Endothelial cell of umbilical vein (primary cell): Measurements from ENCODE around the gene MUC2. TPM values are rescaled to one million over a fixed set of nuclear protein-coding genes. Genes with fewer than 3 reads are reported as not detected.

ENCODE experiments used
- BruUV-seq: library from RNA; stranded (reverse); fragments of 400-500 nt; replicated peaks from 2 replicates; lab custom pipeline; 2021; lab: Mats Ljungman, UMichigan
- CTCF ChIA-PET: fragments of 300-600, 350-600 bp; sonication (Branson Sonifier 250); formaldehyde crosslinking; loops from one replicate; lab custom pipeline; 2021; ENCODE audit warnings: antibody characterized with exemption, inconsistent platforms; lab: Charles Lee
- POLR2A ChIA-PET: fragments of 300-600, 350-600 bp; sonication (Branson Sonifier 250); formaldehyde crosslinking; loops from one replicate; lab custom pipeline; 2021; ENCODE audit warnings: antibody characterized with exemption, inconsistent platforms; lab: Charles Lee
- DNase-seq: peaks from one replicate; pipeline ENCODE4 v3.0.0-alpha.2; 2011; ENCODE audit warnings: low read depth, low spot score
- FAIRE-seq: peaks from 2 replicates; lab custom pipeline; 2011; peaks lifted over from hg19 to GRCh38; lab: Jason Lieb, UNC
- H2AFZ ChIP-seq: 2 replicates; pipeline ENCODE4 v1.6.0; 2012; ENCODE audit warnings: low read depth, low read length, control low read depth, inconsistent platforms
- H3K27ac ChIP-seq: 2 replicates; pipeline ENCODE4 v1.5.1; 2011; ENCODE audit warnings: low read depth, mild to moderate bottlenecking, control low read depth, low read length, moderate library complexity; ENCODE audit not compliant: insufficient read depth
- H3K27me3 ChIP-seq, 2 experiments: 2 replicates each; pipeline versions ENCODE4 v1.6.0 to v1.6.1; 2011; ENCODE audit warnings: low read length in 2 of 2, mixed read lengths in 1 of 2; ENCODE audit not compliant: control insufficient read depth in 2 of 2, insufficient read depth in 2 of 2
- H3K36me3 ChIP-seq, 2 experiments: 2 replicates in 1 of 2; 3 replicates in 1 of 2; pipeline ENCODE4 v1.5.1; 2011; ENCODE audit warnings: low read length in 2 of 2, mild to moderate bottlenecking in 1 of 2, moderate library complexity in 1 of 2; ENCODE audit not compliant: control insufficient read depth in 2 of 2, insufficient read depth in 2 of 2; ENCODE audit errors: extremely low read depth in 1 of 2
- H3K4me1 ChIP-seq: 3 replicates; pipeline ENCODE4 v1.5.1; 2011; ENCODE audit warnings: mild to moderate bottlenecking, low read length; ENCODE audit not compliant: control insufficient read depth, insufficient read depth; ENCODE audit errors: extremely low read depth
- H3K4me2 ChIP-seq: 2 replicates; pipeline ENCODE4 v1.6.1; 2011; ENCODE audit warnings: low read length, control low read depth, mixed read lengths; ENCODE audit not compliant: insufficient read depth
- H3K4me3 ChIP-seq, 3 experiments: fragments of 200-600 bp in 1 of 3; sonication (generic), shearing (Covaris generic) in 1 of 3; replicated peaks in 1 of 3; 2 replicates each; pipeline ENCODE4 v1.5.1; 2011 to 2016; ENCODE audit warnings: control low read depth in 3 of 3, low read length in 3 of 3, mild to moderate bottlenecking in 2 of 3, inconsistent platforms in 1 of 3, low read depth in 1 of 3, moderate library complexity in 1 of 3; ENCODE audit not compliant: insufficient read depth in 1 of 3
- H3K79me2 ChIP-seq: 2 replicates; pipeline ENCODE4 v1.6.0; 2012; ENCODE audit warnings: low read length, inconsistent platforms; ENCODE audit not compliant: control insufficient read depth, insufficient read depth
- H3K9ac ChIP-seq: replicated peaks from 2 replicates; pipeline ENCODE3; 2011; ENCODE audit warnings: low read length, control low read depth; ENCODE audit not compliant: insufficient read depth; ENCODE audit errors: extremely low read depth
- H3K9me1 ChIP-seq: replicated peaks from 3 replicates; pipeline ENCODE4 v1.6.0; 2011; ENCODE audit warnings: mild to moderate bottlenecking, low read length; ENCODE audit not compliant: control insufficient read depth, insufficient read depth; ENCODE audit errors: extremely low read depth
- H3K9me3 ChIP-seq: replicated peaks from 2 replicates; pipeline ENCODE4 v1.5.1; 2012; ENCODE audit warnings: low read length, inconsistent platforms; ENCODE audit not compliant: control insufficient read depth, insufficient read depth
- H4K20me1 ChIP-seq: replicated peaks from 2 replicates; pipeline ENCODE3; 2011; ENCODE audit warnings: mild to moderate bottlenecking, low read length; ENCODE audit not compliant: control insufficient read depth, insufficient read depth; ENCODE audit errors: extremely low read depth
- EZH2 ChIP-seq: IDR thresholded peaks from 2 replicates; pipeline ENCODE4 v1.6.1; 2012; ENCODE audit warnings: borderline replicate concordance, low read depth, mild to moderate bottlenecking, moderate library complexity, low read length, inconsistent platforms; ENCODE audit not compliant: severe bottlenecking
- FOS ChIP-seq: IDR thresholded peaks from 2 replicates; pipeline ENCODE4 v1.6.1; 2011; ENCODE audit warnings: mild to moderate bottlenecking, low read length, moderate library complexity, borderline replicate concordance; ENCODE audit not compliant: insufficient read depth
- GATA2 ChIP-seq: IDR thresholded peaks from 2 replicates; pipeline ENCODE4 v1.7.0; 2011; ENCODE audit warnings: low read depth, mild to moderate bottlenecking, moderate library complexity, mixed read lengths, low read length; ENCODE audit not compliant: insufficient read length, insufficient read depth
- JUN ChIP-seq: IDR thresholded peaks from 2 replicates; pipeline ENCODE4 v1.6.1; 2011; ENCODE audit warnings: borderline replicate concordance, low read depth; ENCODE audit not compliant: insufficient read length, insufficient read depth
- MYC ChIP-seq: IDR thresholded peaks from one replicate; pipeline ENCODE4 v1.6.1; 2011; ENCODE audit warnings: mild to moderate bottlenecking, low read depth, low read length
- POLR2A ChIP-seq: IDR thresholded peaks from 2 replicates; pipeline ENCODE4 v1.6.1; 2012; ENCODE audit warnings: low read depth, mild to moderate bottlenecking, control low read depth, low read length
- POLR2AphosphoS5 ChIP-seq: IDR thresholded peaks from 2 replicates; pipeline ENCODE4 v1.6.1; 2012; ENCODE audit warnings: low read depth, mild to moderate bottlenecking, control low read depth, low read length, moderate library complexity; ENCODE audit not compliant: insufficient read depth
- dilution Hi-C: fragments of 300-500 bp; cut with MboI; formaldehyde crosslinking; loops from one replicate; pipeline ENCODE4 v1.15.0; 2019; ENCODE audit warnings: low sequenced_read_pairs; ENCODE audit not compliant: extremely low pct_ligation_motif_present
- intact Hi-C: fragments of 100-400 bp; cut with micrococcal nuclease; formaldehyde crosslinking; loops from one replicate; pipeline ENCODE4 v1.10.0; 2022
- polyA plus RNA-seq, 4 experiments: library from polyadenylated mRNA; depleted of rRNA in 3 of 4; stranded (reverse) in 3 of 4; unstranded in 1 of 4; fragments of >200 nt; gene quantifications; 2 replicates each; pipeline versions ENCODE4 v1.2.1 to v1.2.3, GENCODE V29; 2011 to 2012; ENCODE audit warnings: missing spikeins in 1 of 4
- total RNA-seq: library from RNA; stranded (reverse); gene quantifications from 2 replicates; pipeline ENCODE4 v1.2.3, GENCODE V29; 2021
- TF ChIP-seq, protein P1 (sequence below): IDR thresholded peaks from 2 replicates; pipeline ENCODE4 v1.6.1; 2011; ENCODE audit not compliant: insufficient read depth, insufficient read length
- TF ChIP-seq, protein P2 (sequence below), 2 donors: IDR thresholded peaks; 1 replicate in 1 of 2; 2 replicates in 1 of 2; pipeline ENCODE4 v1.5.1; 2011; ENCODE audit warnings: low read length in 2 of 2, mild to moderate bottlenecking in 2 of 2, moderate library complexity in 2 of 2, control low read depth in 1 of 2, inconsistent platforms in 1 of 2, low read depth in 1 of 2; ENCODE audit not compliant: insufficient read depth in 1 of 2; ENCODE audit errors: extremely low read depth in 1 of 2

MUC2 gene
- total and polyA plus RNA-seq, 2 donors (not counting 3 experiments of a cell fraction or from before 2014, with no cell fraction given): not detected

DNA sequence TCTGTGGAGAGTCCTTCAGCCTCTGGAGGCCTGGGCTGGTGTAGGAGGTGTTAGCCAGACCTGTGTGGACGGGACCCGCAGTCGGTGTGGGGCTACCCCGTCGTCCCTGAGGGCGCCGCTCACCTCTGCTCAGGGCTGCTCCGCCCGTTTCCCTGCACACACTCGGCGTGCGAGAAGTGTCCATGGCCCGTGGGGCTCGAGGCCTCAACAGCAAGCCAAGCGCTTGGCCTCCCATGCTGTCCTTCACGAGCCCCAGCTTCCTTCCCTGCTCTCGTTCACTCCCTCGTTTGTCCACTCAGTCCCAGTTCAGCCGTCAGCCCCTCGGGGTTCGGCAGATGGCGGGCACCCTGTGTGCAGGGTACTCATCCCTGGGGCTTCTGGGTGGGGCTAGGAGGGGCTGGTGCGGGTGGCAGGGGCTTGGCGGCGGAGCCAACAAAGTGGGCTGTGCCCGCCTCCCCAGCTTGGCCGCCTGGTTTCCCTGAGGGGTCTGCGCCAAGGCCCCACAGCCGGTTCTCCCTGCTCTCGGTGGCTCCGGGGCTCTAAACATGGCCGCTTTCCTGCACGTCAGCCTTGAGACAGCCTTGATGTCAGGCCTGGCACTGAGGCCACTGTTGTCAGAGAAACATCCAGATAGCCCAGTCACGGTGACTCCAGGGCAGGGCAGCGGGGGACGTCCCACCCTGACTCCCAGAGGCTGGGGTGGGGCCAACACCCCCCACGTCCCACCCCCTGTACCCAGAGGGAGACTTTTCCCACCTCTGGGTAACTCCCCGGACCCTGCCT, 41.5 kb upstream of the MUC2 start:
- Histone ChIP-seq H3K9me3 (no peaks in the 10 kb centered on the region), H3K4me2 (no peak overlapping the region), H2AFZ (no peak overlapping the region), H3K79me2 (no peaks in the 10 kb centered on the region), H3K27me3 (no peaks in the 10 kb centered on the region), H3K9ac (no peak overlapping the region), H3K27ac (no peak overlapping the region), H3K4me1 (no peaks in the 10 kb centered on the region), H3K36me3 (no peaks in the 10 kb centered on the region), H3K4me3 (no peak overlapping the region), H3K9me1 (no peaks in the 10 kb centered on the region), H4K20me1 (no peaks in the 10 kb centered on the region)
- FAIRE-seq: no peak
- POLR2A ChIA-PET: no interaction called here
- CTCF ChIA-PET: no interaction called here
- DNase-seq: no peak
- no TSS peak for BruUV-seq
- intact Hi-C loops (no loop called here), dilution Hi-C loops (no loop called here)
- TF ChIP-seq, protein P1, sequence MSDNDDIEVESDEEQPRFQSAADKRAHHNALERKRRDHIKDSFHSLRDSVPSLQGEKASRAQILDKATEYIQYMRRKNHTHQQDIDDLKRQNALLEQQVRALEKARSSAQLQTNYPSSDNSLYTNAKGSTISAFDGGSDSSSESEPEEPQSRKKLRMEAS: no peak
- TF ChIP-seq POLR2A: no peak
- TF ChIP-seq MYC: no peak
- TF ChIP-seq POLR2AphosphoS5: no peak
- no peak for TF ChIP-seq FOS
- TF ChIP-seq, protein P2, sequence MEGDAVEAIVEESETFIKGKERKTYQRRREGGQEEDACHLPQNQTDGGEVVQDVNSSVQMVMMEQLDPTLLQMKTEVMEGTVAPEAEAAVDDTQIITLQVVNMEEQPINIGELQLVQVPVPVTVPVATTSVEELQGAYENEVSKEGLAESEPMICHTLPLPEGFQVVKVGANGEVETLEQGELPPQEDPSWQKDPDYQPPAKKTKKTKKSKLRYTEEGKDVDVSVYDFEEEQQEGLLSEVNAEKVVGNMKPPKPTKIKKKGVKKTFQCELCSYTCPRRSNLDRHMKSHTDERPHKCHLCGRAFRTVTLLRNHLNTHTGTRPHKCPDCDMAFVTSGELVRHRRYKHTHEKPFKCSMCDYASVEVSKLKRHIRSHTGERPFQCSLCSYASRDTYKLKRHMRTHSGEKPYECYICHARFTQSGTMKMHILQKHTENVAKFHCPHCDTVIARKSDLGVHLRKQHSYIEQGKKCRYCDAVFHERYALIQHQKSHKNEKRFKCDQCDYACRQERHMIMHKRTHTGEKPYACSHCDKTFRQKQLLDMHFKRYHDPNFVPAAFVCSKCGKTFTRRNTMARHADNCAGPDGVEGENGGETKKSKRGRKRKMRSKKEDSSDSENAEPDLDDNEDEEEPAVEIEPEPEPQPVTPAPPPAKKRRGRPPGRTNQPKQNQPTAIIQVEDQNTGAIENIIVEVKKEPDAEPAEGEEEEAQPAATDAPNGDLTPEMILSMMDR (IDR thresholded peaks at IDR 0.05; ENCODE audit: extremely low read depth in 1 of 2, insufficient read depth in 1 of 2, low read depth in 1 of 2, low read length in 2 of 2): no peak
- no peak for TF ChIP-seq JUN
- no peak for TF ChIP-seq EZH2
- TF ChIP-seq GATA2: no peak
